ENCODE results near the gene NLRC5.

Gene NLRC5

GRCh38 chr16:56988948-56989945 lies at the start of gene NLRC5 (continued):
- TF ChIP-seq, protein P1, sequence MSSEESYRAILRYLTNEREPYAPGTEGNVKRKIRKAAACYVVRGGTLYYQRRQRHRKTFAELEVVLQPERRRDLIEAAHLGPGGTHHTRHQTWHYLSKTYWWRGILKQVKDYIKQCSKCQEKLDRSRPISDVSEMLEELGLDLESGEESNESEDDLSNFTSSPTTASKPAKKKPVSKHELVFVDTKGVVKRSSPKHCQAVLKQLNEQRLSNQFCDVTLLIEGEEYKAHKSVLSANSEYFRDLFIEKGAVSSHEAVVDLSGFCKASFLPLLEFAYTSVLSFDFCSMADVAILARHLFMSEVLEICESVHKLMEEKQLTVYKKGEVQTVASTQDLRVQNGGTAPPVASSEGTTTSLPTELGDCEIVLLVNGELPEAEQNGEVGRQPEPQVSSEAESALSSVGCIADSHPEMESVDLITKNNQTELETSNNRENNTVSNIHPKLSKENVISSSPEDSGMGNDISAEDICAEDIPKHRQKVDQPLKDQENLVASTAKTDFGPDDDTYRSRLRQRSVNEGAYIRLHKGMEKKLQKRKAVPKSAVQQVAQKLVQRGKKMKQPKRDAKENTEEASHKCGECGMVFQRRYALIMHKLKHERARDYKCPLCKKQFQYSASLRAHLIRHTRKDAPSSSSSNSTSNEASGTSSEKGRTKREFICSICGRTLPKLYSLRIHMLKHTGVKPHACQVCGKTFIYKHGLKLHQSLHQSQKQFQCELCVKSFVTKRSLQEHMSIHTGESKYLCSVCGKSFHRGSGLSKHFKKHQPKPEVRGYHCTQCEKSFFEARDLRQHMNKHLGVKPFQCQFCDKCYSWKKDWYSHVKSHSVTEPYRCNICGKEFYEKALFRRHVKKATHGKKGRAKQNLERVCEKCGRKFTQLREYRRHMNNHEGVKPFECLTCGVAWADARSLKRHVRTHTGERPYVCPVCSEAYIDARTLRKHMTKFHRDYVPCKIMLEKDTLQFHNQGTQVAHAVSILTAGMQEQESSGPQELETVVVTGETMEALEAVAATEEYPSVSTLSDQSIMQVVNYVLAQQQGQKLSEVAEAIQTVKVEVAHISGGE (tag by site-specific recombination; conservative IDR thresholded peaks at IDR 0.05; ENCODE audit: low read depth), result peak; percentile 49; the same call in 1 of the 2 replicates
- TF ChIP-seq ZNF514 (tag by site-specific recombination; IDR thresholded peaks at IDR 0.05), result no peak
- TF ChIP-seq, protein P2, sequence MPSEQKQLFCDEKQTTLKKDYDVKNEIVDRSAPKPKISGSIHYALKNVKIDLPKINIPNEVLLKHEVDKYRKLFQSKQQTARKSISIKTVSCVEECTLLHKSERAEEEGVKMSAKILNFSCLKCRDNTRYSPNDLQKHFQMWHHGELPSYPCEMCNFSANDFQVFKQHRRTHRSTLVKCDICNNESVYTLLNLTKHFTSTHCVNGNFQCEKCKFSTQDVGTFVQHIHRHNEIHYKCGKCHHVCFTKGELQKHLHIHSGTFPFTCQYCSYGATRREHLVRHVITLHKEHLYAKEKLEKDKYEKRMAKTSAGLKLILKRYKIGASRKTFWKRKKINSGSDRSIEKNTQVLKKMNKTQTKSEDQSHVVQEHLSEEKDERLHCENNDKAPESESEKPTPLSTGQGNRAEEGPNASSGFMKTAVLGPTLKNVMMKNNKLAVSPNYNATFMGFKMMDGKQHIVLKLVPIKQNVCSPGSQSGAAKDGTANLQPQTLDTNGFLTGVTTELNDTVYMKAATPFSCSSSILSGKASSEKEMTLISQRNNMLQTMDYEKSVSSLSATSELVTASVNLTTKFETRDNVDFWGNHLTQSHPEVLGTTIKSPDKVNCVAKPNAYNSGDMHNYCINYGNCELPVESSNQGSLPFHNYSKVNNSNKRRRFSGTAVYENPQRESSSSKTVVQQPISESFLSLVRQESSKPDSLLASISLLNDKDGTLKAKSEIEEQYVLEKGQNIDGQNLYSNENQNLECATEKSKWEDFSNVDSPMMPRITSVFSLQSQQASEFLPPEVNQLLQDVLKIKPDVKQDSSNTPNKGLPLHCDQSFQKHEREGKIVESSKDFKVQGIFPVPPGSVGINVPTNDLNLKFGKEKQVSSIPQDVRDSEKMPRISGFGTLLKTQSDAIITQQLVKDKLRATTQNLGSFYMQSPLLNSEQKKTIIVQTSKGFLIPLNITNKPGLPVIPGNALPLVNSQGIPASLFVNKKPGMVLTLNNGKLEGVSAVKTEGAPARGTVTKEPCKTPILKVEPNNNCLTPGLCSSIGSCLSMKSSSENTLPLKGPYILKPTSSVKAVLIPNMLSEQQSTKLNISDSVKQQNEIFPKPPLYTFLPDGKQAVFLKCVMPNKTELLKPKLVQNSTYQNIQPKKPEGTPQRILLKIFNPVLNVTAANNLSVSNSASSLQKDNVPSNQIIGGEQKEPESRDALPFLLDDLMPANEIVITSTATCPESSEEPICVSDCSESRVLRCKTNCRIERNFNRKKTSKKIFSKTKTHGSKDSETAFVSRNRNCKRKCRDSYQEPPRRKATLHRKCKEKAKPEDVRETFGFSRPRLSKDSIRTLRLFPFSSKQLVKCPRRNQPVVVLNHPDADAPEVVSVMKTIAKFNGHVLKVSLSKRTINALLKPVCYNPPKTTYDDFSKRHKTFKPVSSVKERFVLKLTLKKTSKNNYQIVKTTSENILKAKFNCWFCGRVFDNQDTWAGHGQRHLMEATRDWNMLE (tag by site-specific recombination; conservative IDR thresholded peaks at IDR 0.05; ENCODE audit: low read depth), result no peak

DNA sequence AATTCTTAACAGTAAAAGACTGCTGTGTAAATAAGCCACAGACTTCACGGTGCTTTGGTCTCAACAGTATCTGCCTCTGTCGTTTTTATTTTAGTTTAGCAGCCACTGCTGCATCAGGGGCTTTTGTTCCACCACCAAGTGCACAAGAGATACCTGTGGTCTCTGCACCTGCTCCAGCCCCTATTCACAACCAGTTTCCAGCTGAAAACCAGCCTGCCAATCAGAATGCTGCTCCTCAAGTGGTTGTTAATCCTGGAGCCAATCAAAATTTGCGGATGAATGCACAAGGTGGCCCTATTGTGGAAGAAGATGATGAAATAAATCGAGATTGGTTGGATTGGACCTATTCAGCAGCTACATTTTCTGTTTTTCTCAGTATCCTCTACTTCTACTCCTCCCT lies 49.6 kb upstream of the NLRC5 start:
- CTCF ChIA-PET, result no interaction called here
- Histone ChIP-seq H3K4me3 (ENCODE audit: low read depth, low read length) (no peak overlapping the region), H3K4me1 (ENCODE audit: control insufficient read depth, insufficient read depth, low read length) (no peaks in the 10 kb centered on the region), H3K36me3 (ENCODE audit: control insufficient read depth in 2 of 2, insufficient read depth in 1 of 2, low read length in 2 of 2) (peaks cover 40 to 97% of the 10 kb centered on the region in 2 experiments), H3K27ac (ENCODE audit: extremely low read depth, low read depth, low read length) (no peak overlapping the region), H3K9me3 (ENCODE audit: control insufficient read depth, insufficient read depth, low read depth, low read length) (no peaks in the 10 kb centered on the region)
- POLR2A ChIA-PET, result no interaction called here
- TF ChIP-seq ZBTB8A (tag by site-specific recombination; IDR thresholded peaks at IDR 0.05), result no peak
- no peak for TF ChIP-seq OVOL3 (tag by site-specific recombination; IDR thresholded peaks at IDR 0.05)
- no peak for TF ChIP-seq ZBTB10 (tag by site-specific recombination; IDR thresholded peaks at IDR 0.05)
- TF ChIP-seq TCF7L2 (IDR thresholded peaks at IDR 0.05; ENCODE audit: borderline replicate concordance, low read depth, low read length), result no peak
- TF ChIP-seq RBAK (tag by site-specific recombination; IDR thresholded peaks at IDR 0.05), result no peak
- no peak for TF ChIP-seq ZNF266 (tag by site-specific recombination; IDR thresholded peaks at IDR 0.05; ENCODE audit: low read depth)
- TF ChIP-seq, protein P3, sequence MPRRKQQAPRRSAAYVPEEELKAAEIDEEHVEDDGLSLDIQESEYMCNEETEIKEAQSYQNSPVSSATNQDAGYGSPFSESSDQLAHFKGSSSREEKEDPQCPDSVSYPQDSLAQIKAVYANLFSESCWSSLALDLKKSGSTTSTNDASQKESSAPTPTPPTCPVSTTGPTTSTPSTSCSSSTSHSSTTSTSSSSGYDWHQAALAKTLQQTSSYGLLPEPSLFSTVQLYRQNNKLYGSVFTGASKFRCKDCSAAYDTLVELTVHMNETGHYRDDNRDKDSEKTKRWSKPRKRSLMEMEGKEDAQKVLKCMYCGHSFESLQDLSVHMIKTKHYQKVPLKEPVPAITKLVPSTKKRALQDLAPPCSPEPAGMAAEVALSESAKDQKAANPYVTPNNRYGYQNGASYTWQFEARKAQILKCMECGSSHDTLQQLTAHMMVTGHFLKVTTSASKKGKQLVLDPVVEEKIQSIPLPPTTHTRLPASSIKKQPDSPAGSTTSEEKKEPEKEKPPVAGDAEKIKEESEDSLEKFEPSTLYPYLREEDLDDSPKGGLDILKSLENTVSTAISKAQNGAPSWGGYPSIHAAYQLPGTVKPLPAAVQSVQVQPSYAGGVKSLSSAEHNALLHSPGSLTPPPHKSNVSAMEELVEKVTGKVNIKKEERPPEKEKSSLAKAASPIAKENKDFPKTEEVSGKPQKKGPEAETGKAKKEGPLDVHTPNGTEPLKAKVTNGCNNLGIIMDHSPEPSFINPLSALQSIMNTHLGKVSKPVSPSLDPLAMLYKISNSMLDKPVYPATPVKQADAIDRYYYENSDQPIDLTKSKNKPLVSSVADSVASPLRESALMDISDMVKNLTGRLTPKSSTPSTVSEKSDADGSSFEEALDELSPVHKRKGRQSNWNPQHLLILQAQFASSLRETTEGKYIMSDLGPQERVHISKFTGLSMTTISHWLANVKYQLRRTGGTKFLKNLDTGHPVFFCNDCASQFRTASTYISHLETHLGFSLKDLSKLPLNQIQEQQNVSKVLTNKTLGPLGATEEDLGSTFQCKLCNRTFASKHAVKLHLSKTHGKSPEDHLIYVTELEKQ (tag by site-specific recombination; IDR thresholded peaks at IDR 0.05; ENCODE audit: borderline replicate concordance), result no peak
- TF ChIP-seq KLF9 (tag by site-specific recombination; IDR thresholded peaks at IDR 0.05; ENCODE audit: low read depth), result no peak
- TF ChIP-seq ZNF10 (tag by site-specific recombination; IDR thresholded peaks at IDR 0.05), result no peak
- no peak for TF ChIP-seq ZBTB6 (tag by site-specific recombination; IDR thresholded peaks at IDR 0.05)
- no peak for TF ChIP-seq ZNF514 (tag by site-specific recombination; IDR thresholded peaks at IDR 0.05)
- no peak for TF ChIP-seq ZNF623 (tag by site-specific recombination; IDR thresholded peaks at IDR 0.05)
- no peak for TF ChIP-seq GLIS1 (tag by site-specific recombination; IDR thresholded peaks at IDR 0.05)
- no peak for TF ChIP-seq ZNF664 (tag by site-specific recombination; IDR thresholded peaks at IDR 0.05)
- TF ChIP-seq, protein P4, sequence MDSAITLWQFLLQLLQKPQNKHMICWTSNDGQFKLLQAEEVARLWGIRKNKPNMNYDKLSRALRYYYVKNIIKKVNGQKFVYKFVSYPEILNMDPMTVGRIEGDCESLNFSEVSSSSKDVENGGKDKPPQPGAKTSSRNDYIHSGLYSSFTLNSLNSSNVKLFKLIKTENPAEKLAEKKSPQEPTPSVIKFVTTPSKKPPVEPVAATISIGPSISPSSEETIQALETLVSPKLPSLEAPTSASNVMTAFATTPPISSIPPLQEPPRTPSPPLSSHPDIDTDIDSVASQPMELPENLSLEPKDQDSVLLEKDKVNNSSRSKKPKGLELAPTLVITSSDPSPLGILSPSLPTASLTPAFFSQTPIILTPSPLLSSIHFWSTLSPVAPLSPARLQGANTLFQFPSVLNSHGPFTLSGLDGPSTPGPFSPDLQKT (IDR thresholded peaks at IDR 0.05; ENCODE audit: borderline replicate concordance, low read depth, low read length), result no peak
